Middle frontal gyrus (tissue), 1 donor: ENCODE data around the gene CYRIA.

Experiments
- DNase-seq: peaks from one replicate; pipeline ENCODE4 v3.0.0-alpha.2; 2015; ENCODE audit warnings: low spot score; ENCODE audit errors: extremely low spot score

The CYRIA gene

DNA sequence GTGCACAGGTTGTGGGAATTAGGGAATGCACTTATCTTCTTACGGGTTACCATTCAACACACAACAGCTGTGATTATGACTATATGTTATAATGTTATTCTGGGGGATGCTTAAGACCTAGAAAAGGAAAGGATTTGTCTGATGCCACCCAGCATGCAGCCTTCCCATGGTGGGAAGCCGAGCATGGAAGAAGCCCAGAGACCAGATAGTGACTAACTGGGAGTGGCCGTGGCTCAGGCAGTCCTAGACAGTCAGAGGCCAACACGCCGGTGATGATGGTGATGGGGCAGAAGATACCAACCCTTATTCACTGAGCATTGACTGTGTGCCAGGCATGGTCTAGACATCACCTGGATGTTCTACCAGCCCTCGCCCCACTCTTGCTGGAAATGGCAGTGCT lies 35.9 kb downstream of the CYRIA start:
- no peak for DNase-seq

DNA sequence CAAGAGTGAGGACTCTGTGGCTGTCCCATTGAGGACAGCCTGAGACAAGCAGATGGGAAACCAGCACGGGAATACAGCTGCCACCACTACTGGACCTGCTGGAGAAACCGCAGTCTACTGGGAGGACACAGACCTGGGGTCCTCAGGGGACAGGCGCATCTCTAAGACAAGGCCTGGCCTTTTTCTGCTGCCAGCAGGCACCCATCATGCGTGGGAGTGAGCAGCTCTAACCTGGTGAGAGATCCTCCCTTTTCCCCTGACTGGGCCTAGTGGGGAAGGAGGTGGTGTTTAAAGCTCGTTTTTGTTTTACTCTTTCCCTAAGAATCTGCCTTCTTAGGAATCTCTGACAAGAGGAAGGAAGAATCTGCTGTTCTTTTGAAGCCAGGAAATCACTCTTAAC lies 36.6 kb downstream of the CYRIA start:
- DNase-seq, result no peak

DNA sequence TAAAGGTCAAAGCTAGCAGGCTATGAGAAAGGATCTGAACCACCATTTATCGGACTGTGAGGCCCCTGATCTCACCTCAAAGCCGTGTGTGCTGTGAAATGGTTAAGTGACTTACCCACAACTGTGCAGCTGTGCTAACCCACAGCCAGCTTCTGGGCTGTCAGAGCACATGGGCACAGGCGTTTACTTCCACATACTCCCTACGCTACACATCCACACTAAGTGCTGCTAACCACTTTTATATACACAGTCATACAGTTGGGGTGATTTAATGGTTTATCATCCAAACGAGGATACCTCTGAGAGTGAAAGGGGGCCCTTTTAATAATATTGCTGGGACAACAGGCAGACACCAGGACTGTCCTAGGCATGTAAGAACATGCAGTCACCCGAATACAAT lies 37.3 kb downstream of the CYRIA start:
- DNase-seq, result no peak

DNA sequence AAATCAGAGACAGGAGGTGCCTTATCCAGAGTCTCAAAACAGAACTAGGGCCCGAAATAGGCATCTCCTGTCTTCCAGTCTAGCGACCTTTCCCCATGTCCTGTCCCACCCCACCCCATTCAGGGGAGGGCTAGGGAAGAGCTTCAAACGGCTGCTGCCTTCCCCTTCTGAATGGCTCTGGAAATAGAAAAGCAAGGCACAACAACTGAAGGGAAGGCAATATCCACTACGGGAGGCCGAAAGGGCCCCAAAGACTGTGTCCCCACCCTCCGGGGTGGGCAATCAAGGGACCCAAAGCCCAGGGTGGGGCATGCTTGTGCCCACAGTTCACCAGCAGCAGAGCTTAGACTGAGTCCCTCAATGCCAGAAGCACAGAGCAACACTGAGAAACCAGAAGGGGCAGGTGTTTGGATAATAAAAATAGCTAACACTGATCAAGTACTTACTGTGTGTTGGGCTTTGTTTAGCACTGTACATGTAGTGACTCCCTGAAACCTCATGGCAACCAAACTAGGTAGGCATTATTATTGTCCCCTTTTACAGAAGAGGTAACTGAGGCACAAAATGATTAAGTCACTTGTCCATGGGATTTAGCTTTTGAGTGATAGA lies 38.5 kb downstream of the CYRIA start:
- no peak for DNase-seq

DNA sequence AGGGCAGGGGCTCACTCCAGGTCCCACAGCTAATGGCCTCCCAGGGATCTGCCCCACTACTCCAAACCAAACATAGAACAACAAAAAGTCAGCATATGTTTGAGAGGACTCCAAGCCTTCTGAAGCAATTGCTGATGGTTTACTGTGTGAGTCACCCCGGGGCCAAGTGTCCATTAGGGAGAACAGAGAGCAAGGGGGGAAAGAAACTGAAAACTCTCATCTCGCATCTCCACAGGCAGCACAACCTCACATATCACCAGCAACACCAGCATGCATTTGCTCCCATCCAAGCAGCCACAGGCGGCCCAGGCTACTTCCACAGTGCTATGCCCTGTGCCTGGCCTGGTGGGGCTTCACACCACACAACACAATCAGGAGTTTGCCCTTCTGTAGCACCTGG lies 39.1 kb downstream of the CYRIA start:
- no peak for DNase-seq

DNA sequence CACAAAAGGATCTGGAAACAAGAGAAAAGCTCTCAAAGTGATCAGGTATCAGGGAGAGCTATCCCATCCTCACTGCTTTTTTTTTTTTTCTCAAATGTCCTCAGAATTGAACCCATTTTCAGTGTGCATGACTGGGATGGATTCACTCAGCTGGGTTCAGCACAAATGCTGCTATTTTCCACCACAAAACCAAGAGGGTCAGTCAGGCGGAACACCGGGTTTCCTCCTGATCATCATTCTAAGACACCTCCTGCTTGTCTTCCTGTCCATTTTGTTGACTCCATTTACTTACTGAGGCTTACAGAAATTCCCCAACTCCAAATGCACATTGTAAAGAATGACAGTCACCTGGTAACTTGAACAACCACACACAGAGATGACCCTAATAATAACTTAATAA lies 39.9 kb downstream of the CYRIA start:
- DNase-seq, result no peak

DNA sequence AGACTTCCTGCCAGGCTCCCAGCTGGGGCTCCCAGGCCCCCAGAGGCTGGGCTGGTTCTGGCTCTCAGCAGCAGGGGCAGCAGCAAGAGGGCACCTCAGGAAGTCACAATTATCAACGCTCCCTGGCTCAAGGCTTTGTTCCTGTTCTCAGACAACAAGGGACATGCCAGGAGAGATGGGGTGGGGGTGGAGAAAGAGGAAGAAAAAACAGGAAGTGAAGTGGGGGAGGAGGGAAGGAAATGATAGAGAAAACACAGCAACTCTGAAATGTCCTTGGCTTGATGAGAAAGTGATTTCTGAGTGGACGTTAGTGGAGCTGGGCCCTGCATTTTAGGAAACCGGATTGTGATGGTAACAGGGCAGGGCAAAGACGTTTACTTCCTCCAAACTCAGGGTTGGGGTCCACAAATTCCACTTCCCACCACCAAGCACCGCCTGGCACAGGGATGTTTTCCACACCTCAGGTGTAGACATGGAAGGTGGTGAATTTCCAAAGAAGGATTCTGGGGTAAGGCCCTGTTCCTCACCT lies 40.4 kb downstream of the CYRIA start:
- no peak for DNase-seq

DNA sequence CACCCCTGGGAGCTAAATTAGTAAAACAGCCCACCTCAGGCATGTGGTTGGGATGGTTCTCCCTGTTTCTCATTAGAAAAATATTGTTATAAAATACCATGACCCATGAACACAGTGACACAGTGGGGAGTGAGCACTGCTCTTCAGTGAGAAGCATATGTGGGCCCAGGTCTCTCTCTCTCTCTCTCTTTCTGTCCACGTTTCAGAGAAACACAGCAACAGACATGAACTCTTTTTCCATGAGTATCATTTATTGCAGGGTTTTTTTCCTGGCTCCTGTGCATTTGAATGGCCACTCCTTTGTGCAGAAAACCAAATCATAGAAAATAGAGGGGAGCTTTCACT lies 41.2 kb downstream of the CYRIA start:
- no peak for DNase-seq

DNA sequence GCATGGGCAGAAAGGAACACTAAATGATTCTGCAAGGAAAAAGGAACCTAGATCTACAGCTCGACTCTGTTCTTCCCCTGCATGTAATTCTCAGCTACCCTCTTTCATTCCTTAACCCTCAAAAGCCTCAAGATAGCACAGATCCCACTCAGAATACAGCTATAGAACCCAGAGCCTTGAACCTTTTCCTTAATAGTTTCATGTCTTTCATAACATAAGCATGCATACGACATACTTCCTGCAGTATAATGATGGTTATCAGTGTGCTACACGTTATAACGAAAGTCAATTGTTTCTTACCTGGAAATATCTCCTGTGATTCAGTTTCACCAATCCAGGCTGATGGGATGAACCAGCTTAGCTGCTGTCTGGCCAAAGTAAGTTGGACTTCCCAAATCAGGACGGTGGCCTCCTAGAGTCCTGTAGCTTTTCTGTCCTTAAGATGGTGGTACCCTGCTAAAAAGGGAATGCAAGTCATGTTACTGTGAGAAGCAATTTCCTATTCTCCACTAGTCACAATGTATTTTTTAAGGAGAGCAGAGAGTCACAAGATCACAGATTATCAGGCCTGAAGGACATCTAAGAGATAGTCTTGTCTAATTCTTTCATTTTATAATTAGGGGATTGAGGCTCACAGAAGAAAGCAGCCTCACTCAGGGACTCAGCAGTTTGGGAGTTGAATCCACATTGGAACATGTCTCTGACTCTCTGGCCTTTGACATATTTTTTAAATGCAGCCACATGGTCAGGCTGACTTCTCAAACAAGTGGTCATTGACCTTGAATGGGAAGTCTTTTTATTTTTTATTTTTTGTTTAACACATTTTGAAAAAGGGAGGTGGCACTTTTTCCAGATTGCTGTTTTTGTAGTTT lies 41.8 kb downstream of the CYRIA start:
- DNase-seq, result no peak

DNA sequence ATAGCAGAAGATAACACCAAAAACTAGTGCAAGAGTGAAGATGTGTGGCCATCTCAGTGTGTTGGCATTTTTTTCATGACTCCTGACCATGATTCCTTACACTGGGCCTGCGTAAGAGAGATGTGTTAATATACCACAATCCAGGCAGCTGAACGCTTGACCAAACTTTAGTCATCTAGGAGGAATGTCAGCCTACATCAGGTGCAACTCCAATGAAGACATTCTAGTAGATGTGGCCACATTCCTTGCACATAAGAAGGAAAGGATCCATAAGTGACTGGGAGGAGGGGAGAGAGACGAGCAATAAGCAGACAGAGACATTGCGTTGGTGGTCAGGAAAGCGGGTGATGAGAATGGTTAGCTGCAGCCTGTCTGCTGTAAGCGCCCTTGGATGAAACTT lies 42.6 kb downstream of the CYRIA start:
- DNase-seq, result no peak

DNA sequence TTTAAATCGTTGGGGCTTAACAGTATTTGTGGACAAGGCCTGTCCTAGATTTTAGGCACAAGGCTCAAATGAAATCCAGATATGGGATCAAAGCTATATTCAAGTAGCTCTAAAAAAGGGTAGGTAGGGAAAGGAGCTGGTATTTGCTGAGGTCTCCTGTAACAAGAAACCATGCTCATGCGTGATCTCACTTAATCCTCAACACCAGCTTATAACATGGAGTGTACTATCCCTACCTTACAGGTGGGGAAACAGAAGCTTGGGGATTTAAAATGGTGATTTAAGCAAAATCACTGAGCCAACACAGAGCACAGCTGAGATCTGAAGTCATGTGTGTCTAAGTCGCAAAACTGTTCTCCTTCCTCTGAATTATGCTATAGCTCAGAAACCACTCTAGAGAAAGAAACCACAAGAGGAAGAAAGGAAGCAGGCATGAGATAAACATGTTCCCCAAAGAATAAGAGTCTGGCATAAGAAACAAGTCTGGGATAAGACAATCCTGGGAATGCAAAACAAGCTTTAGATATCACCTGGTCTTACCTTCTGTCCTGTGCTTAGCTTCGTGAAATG lies 43.1 kb downstream of the CYRIA start:
- no peak for DNase-seq

DNA sequence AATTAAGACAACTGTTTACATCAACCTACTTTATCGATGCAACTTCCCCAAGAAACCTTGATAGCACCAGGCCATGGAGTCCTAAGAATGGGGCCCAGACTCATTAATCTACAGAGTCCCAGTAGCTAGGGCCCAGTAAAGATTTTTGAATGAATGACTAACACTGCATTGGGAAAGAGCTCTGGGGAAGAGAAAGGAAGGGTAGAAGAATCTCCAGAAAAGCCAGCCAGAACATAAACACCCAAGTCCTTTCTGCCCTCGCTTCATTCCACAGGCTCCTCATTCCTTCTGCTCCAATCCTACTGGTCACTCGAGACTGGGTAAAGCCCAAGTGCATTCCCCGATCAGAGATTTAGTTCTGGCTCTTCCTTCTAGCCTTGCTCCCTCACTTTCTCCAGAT lies 44.3 kb downstream of the CYRIA start:
- DNase-seq, result no peak

DNA sequence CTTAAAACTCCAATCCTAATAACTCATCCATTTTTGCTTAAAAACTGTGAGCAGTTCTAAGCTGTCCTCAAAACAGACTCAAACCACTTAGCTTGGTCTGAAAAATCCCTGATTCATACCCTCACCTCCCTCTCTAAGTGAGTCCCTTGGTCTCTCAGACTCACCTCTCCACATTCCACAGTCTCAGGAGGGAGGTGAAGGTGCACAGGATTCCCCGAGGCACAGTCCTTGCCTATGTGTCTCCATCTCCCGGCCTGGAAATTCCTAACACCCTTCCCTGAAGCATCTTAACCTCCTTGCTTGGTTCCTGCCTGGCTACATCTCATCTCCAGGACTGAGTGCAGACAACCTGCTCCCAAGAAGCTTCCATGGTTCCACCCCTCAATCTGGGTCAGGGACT lies 45.0 kb downstream of the CYRIA start:
- DNase-seq, result no peak

DNA sequence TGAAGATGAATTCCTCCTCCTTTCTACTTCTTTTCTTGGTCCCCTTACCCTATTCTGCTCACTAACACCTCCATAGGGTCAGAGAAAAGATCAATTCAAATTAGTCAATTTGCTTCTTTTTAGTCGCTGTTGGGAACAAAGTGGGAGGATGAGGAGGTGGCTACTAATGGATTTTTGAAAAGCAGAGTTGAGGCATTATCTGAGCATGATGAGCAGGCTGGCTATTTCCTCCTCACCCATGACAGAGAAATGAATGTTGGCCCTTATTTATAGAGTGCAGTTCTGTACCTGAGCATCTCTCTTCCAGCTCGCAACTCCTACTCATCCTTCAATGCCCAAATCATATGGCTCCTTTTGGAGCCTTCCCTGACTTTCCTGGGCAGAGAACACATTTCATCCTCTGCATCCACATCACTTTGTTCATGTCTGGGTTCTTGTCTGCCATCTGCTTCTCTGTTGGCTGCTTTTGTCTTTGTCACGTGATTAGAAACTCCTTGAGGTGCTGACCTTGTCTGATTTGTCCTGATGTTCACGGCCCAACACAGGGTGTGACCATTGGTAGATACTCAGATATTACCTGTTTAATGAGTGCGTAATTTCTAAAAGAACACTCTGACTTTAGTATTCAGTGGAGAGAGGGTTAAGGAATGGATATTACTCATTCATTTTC lies 45.9 kb downstream of the CYRIA start:
- no peak for DNase-seq

DNA sequence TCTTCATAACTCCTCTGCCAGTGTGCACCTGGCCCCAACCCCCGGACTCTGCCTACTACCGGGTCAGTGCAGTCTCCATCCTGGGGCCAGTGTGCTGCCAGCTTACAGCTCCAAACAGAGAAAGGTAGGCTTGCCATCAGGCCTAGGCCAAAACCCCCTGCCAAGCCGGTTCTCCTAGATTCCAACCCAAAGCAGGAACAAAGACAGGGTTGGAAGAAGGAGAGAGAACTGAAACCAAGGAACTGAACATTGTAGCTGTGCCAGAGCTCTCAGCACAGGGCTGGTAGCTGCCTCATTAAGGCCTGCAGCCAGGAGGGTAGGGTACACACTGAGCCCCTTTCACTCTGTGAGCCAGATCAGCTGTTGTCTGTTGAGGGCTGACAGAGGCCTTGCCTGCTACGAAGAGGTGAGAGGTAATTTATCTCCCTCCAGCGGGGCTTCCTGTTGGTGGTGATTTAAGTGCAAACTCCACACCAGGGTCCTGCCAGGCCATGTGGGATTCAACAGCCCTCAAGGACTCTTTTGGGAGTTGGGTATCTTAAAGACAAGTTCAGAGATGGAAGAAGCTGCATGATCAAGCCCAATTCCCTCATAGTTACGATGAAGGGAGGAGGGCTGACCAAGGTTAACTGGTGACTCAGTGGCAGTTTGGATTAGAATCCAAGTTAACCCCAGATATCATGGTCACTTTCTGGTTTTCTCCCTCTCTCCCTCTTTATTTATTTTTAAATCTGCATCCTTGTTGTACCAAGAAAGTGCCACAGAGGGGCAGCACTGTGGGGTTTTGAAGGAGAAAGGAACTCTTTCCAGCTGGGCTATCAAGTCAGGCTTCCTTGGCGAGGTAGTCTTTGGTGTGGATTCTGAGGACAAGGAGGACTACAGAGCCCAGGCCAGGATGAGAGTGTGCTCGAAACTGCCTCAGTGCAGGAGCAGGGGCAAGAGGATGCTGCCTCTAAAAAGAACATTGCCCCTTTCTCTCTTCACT lies 48.1 kb downstream of the CYRIA start:
- DNase-seq, result peak; percentile 42
